Endodermal cell (in vitro differentiated cells): Measurements from ENCODE around the gene CCDC69. TPM values are rescaled to one million over a fixed set of nuclear protein-coding genes. Genes with fewer than 3 reads are reported as not detected.
A peak's percentile ranks its signal among the peaks of the same experiment; 100 is the strongest.

Experiments
- DNase-seq: peaks from one replicate; pipeline ENCODE4 v3.0.0-alpha.2; 2017
- H3K27ac ChIP-seq: 2 replicates; pipeline ENCODE4 v1.5.1; 2013; ENCODE audit warnings: mild to moderate bottlenecking, low read depth, low read length, moderate library complexity
- H3K27me3 ChIP-seq: 2 replicates; pipeline ENCODE4 v1.6.1; 2013; ENCODE audit warnings: mild to moderate bottlenecking, low read length, moderate library complexity; ENCODE audit not compliant: insufficient read depth, control insufficient read depth, poor library complexity, severe bottlenecking
- H3K36me3 ChIP-seq: 2 replicates; pipeline ENCODE4 v1.7.0; 2013; ENCODE audit warnings: mild to moderate bottlenecking, low read length, moderate library complexity; ENCODE audit not compliant: control insufficient read depth, insufficient read depth
- H3K4me1 ChIP-seq: one replicate; pipeline ENCODE4 v1.7.0; 2013; ENCODE audit warnings: low read length; ENCODE audit not compliant: control insufficient read depth, insufficient read depth
- H3K4me3 ChIP-seq: 2 replicates; pipeline ENCODE4 v1.5.1; 2013; ENCODE audit warnings: mild to moderate bottlenecking, low read length, moderate library complexity
- H3K9ac ChIP-seq: 2 replicates; pipeline ENCODE4 v1.6.1; 2013; ENCODE audit warnings: mild to moderate bottlenecking, low read length, moderate library complexity; ENCODE audit not compliant: poor library complexity, severe bottlenecking; ENCODE audit errors: extremely low read depth
- H3K9me3 ChIP-seq: 2 replicates; pipeline ENCODE4 v1.6.1; 2013; ENCODE audit warnings: mild to moderate bottlenecking, low read length, moderate library complexity; ENCODE audit not compliant: control insufficient read depth
- H3K27ac Mint-ChIP-seq: 2 replicates; pipeline ENCODE4 v1.8.0; 2020; ENCODE audit warnings: mixed read lengths
- H3K27me3 Mint-ChIP-seq: 2 replicates; pipeline ENCODE4 v1.8.0; 2021; ENCODE audit warnings: mild to moderate bottlenecking, mixed read lengths; ENCODE audit not compliant: insufficient read depth
- H3K36me3 Mint-ChIP-seq: 2 replicates; pipeline ENCODE4 v1.8.0; 2020; ENCODE audit warnings: low read depth, mixed read lengths
- H3K4me1 Mint-ChIP-seq: 2 replicates; pipeline ENCODE4 v1.8.0; 2020; ENCODE audit warnings: mixed read lengths
- H3K4me3 Mint-ChIP-seq: 2 replicates; pipeline ENCODE4 v1.8.0; 2020; ENCODE audit warnings: mild to moderate bottlenecking, moderate library complexity, mixed read lengths
- H3K9me3 Mint-ChIP-seq: 2 replicates; pipeline ENCODE4 v1.8.0; 2020; ENCODE audit warnings: mild to moderate bottlenecking, mixed read lengths
- CTCF ChIP-seq: fragments of 200-600 bp; sonication (generic); conservative IDR thresholded peaks from 2 replicates; pipeline ENCODE4 v1.5.0; 2021; ENCODE audit warnings: antibody characterized with exemption, mild to moderate bottlenecking
- WGBS, 2 experiments: methylation state at CpG; one replicate each; pipeline versions ENCODE4 v1.1.5 to v1.1.7; 2013; ENCODE audit warnings: missing lambda C conversion rate in 2 of 2, mixed read lengths in 1 of 2; ENCODE audit not compliant: insufficient coverage in 1 of 2, insufficient read length in 1 of 2; 5-methylcytosine and 5-hydroxymethylcytosine counted together
- total RNA-seq, 2 donors: library from RNA; stranded (reverse); fragmentation: NEBNext Ultra II Directional in 1 of 2; extraction: Animal tissue kit (Norgen Biotek cat#: 25700) in 1 of 2; gene quantifications; 2 replicates in 1 of 2; 3 replicates in 1 of 2; pipeline ENCODE4 v1.2.1, GENCODE V29; 2021

Gene CCDC69
- total RNA-seq, 2 donors from 2014 or later = 4.4 to 6.4 TPM

GRCh38 chr5:151156507-151157420, 67.1 kb downstream of the CCDC69 start:
- Mint-ChIP-seq H3K36me3 (peaks cover 6% of the 10 kb centered on the region), H3K9me3 (no peaks in the 10 kb centered on the region), H3K4me3 (peak overlapping the region; percentile 86), H3K4me1 (peaks cover 47% of the 10 kb centered on the region), H3K27me3 (no peaks in the 10 kb centered on the region), H3K27ac (peak overlapping the region; percentile 84)
- 25 to 39% methylated on average over 7 to 20 of the region's 20 CpGs for WGBS, 2 experiments
- Histone ChIP-seq H3K27ac (peak overlapping the region; percentile 76), H3K36me3 (peaks cover 29% of the 10 kb centered on the region), H3K9me3 (no peaks in the 10 kb centered on the region), H3K4me3 (peak overlapping the region; percentile 94), H3K27me3 (no peaks in the 10 kb centered on the region), H3K9ac (peak overlapping the region; percentile 80), H3K4me1 (peaks cover 13% of the 10 kb centered on the region)
- TF ChIP-seq CTCF = no peak
- peak; percentile 68 for DNase-seq

GRCh38 chr5:151155775-151156506, 68.0 kb downstream of the CCDC69 start:
- H3K9me3 ChIP-seq = no peaks in the 10 kb centered on the region
- no peaks in the 10 kb centered on the region for H3K27me3 ChIP-seq
- DNase-seq = peak; percentile 63
- H3K4me1 Mint-ChIP-seq = peaks cover 50% of the 10 kb centered on the region
- H3K27me3 Mint-ChIP-seq = no peaks in the 10 kb centered on the region
- peak overlapping the region; percentile 86 for H3K4me3 Mint-ChIP-seq
- H3K36me3 ChIP-seq = peaks cover 37% of the 10 kb centered on the region
- peak overlapping the region; percentile 57 for H3K27ac Mint-ChIP-seq
- peaks cover 21% of the 10 kb centered on the region for H3K4me1 ChIP-seq
- peak overlapping the region; percentile 80 for H3K9ac ChIP-seq
- TF ChIP-seq CTCF = peak; percentile 29
- no peaks in the 10 kb centered on the region for H3K9me3 Mint-ChIP-seq
- H3K27ac ChIP-seq = peak overlapping the region; percentile 76
- peaks cover 6% of the 10 kb centered on the region for H3K36me3 Mint-ChIP-seq
- WGBS, 2 experiments = 71 to 78% methylated on average over 4 to 9 of the region's 9 CpGs
- peak overlapping the region; percentile 94 for H3K4me3 ChIP-seq

- H3K9me3 ChIP-seq = no peaks in the 10 kb centered on the region
- Mint-ChIP-seq H3K4me1 (peaks cover 54% of the 10 kb centered on the region), H3K4me3 (peak overlapping the region; percentile 86), H3K9me3 (no peaks in the 10 kb centered on the region), H3K36me3 (peaks cover 6% of the 10 kb centered on the region), H3K27ac (no peak overlapping the region), H3K27me3 (no peaks in the 10 kb centered on the region)
- no peak for TF ChIP-seq CTCF
- H3K4me3 ChIP-seq = peak overlapping the region; percentile 94
- H3K4me1 ChIP-seq = peaks cover 29% of the 10 kb centered on the region
- H3K27ac ChIP-seq = peak overlapping the region; percentile 76
- WGBS, 2 experiments = 77 to 88% methylated on average over 4 to 9 of the region's 9 CpGs
- H3K9ac ChIP-seq = no peak overlapping the region
- DNase-seq = no peak
- H3K27me3 ChIP-seq = no peaks in the 10 kb centered on the region
- H3K36me3 ChIP-seq = peaks cover 43% of the 10 kb centered on the region
Observed at GRCh38 chr5:151154931-151155774, 68.7 kb downstream of the CCDC69 start.
